Activated B cell treated with CpG ODN at 0.5 μM for 24 hours (primary cell): ENCODE results near the gene CXCL5. TPM values are rescaled to one million over a fixed set of nuclear protein-coding genes. Genes with fewer than 3 reads are reported as not detected.

Source experiments
- ATAC-seq: fragments of 200-7000 bp; cut with Tn5 transposase; one replicate; pipeline ENCODE4 v1.10.0; 2021; ENCODE audit warnings: low read depth, mild to moderate bottlenecking, moderate library complexity
- CTCF ChIA-PET: fragments of 350-600 bp; sonication (Branson Sonifier 250); formaldehyde crosslinking; loops from one replicate; lab custom pipeline; 2021; ENCODE audit warnings: antibody characterized with exemption; lab: Charles Lee
- POLR2A ChIA-PET: fragments of 350-600 bp; sonication (Branson Sonifier 250); formaldehyde crosslinking; loops from one replicate; lab custom pipeline; 2021; ENCODE audit warnings: antibody characterized with exemption; lab: Charles Lee
- DNase-seq: peaks from one replicate; pipeline ENCODE4 v3.0.0; 2022
- H3K27ac Mint-ChIP-seq: one replicate; pipeline ENCODE4 v1.8.0; 2020; ENCODE audit warnings: mixed read lengths
- H3K27me3 Mint-ChIP-seq: one replicate; pipeline ENCODE4 v1.8.0; 2021; ENCODE audit warnings: mixed read lengths
- H3K36me3 Mint-ChIP-seq: one replicate; pipeline ENCODE4 v1.8.0; 2021; ENCODE audit warnings: low read depth, mixed read lengths
- H3K4me1 Mint-ChIP-seq: one replicate; pipeline ENCODE4 v1.8.0; 2021; ENCODE audit warnings: mixed read lengths
- H3K4me3 Mint-ChIP-seq: one replicate; pipeline ENCODE4 v1.8.0; 2020; ENCODE audit warnings: mild to moderate bottlenecking, mixed read lengths
- H3K9me3 Mint-ChIP-seq: one replicate; pipeline ENCODE4 v1.8.0; 2020; ENCODE audit warnings: mixed read lengths
- intact Hi-C: fragments of 100-400 bp; cut with micrococcal nuclease; formaldehyde crosslinking; loops from one replicate; pipeline ENCODE4 v1.15.1; 2024
- total RNA-seq: library from RNA; stranded (reverse); gene quantifications from 2 replicates; pipeline ENCODE4 v1.2.3, GENCODE V29; 2022
- TF ChIP-seq, protein P1 (sequence below): fragments of 200-600 bp; IDR thresholded peaks from one replicate; pipeline ENCODE4 v1.8.0; 2022; ENCODE audit warnings: antibody characterized with exemption, mild to moderate bottlenecking

Gene CXCL5
- total RNA-seq, 1 donor from 2014 or later: not detected

DNA sequence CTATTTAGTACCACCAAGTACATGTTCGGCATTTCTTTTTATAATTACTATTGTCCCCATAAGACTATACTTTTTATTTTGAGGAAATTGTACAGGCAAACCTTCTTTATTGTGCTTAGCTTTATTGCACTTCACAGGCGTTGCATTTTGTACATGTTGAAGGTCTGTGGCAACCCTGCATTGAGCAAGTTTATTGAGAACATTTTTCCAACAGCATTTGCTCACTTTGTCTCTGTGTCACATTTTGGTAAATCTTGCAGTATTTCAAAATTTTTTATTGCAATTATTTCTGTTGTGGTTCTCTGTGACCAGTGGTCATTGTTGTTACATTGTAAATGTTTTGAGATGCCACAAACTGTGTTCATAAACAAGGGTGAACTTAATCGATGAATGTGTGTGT, 10.8 kb upstream of the CXCL5 start:
- ChIA-PET CTCF (no interaction called here), POLR2A (no interaction called here)
- intact Hi-C loops: no loop called here

DNA sequence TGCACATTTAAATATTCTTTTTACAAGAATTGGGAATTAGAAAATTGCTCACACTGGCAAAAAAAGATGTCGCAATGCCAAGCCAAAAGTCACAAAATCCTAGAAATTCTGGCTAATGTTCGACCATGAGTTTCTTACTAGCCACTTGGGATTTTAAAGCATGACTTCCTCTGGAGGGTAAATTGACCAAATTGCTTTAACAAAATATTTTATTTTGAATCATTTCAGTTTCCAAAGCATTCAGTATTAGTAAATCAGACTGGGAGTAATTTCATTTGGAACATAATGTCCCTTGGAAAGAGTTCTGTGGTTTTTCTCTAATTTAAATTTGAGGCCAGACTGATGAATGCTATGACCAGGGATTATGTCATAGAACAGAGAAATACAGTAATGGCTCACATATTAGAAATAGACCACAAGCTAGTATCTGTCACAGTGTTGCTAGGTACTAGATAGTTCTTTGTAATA, 7.6 kb upstream of the CXCL5 start:
- ChIA-PET CTCF (no interaction called here), POLR2A (no interaction called here)
- Mint-ChIP-seq H3K4me3 (no peak overlapping the region), H3K27ac (no peak overlapping the region), H3K4me1 (no peaks in the 10 kb centered on the region), H3K27me3 (no peaks in the 10 kb centered on the region), H3K36me3 (no peaks in the 10 kb centered on the region), H3K9me3 (no peaks in the 10 kb centered on the region)
- DNase-seq (no peak), ATAC-seq (no peak)
- intact Hi-C loops: no loop called here
- TF ChIP-seq, protein P1, sequence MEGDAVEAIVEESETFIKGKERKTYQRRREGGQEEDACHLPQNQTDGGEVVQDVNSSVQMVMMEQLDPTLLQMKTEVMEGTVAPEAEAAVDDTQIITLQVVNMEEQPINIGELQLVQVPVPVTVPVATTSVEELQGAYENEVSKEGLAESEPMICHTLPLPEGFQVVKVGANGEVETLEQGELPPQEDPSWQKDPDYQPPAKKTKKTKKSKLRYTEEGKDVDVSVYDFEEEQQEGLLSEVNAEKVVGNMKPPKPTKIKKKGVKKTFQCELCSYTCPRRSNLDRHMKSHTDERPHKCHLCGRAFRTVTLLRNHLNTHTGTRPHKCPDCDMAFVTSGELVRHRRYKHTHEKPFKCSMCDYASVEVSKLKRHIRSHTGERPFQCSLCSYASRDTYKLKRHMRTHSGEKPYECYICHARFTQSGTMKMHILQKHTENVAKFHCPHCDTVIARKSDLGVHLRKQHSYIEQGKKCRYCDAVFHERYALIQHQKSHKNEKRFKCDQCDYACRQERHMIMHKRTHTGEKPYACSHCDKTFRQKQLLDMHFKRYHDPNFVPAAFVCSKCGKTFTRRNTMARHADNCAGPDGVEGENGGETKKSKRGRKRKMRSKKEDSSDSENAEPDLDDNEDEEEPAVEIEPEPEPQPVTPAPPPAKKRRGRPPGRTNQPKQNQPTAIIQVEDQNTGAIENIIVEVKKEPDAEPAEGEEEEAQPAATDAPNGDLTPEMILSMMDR: no peak

More for the DNA sequence above, 10.8 kb upstream of the CXCL5 start:
- no peaks in the 10 kb centered on the region for H3K36me3 Mint-ChIP-seq
- no peak overlapping the region for H3K27ac Mint-ChIP-seq
- H3K4me3 Mint-ChIP-seq: no peak overlapping the region
- ATAC-seq (no peak), DNase-seq (no peak)
- TF ChIP-seq, protein P1: no peak
- no peaks in the 10 kb centered on the region for H3K27me3 Mint-ChIP-seq
- no peaks in the 10 kb centered on the region for H3K9me3 Mint-ChIP-seq
- H3K4me1 Mint-ChIP-seq: no peaks in the 10 kb centered on the region

DNA sequence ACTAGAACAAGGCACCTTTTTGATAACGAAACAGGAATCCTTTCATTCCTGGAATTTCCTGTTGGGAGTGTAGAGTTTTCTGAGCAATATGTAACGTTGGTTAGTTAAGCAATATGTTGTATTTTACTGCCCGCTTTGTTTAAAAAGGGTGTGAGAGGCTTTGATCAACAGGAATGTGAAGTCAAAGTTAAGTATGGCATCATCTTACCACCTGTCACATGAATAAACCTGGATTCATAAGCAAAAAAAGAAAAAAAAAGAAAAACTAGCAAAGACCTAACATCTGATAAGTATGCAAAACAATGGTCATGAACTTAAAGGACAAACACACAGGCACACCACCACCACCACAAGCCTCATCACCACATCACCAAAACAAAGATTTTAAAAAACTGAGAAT, 7.1 kb upstream of the CXCL5 start:
- intact Hi-C loops: no loop called here
- Mint-ChIP-seq H3K27me3 (no peaks in the 10 kb centered on the region), H3K9me3 (no peaks in the 10 kb centered on the region), H3K4me1 (no peaks in the 10 kb centered on the region), H3K4me3 (no peak overlapping the region), H3K27ac (no peak overlapping the region), H3K36me3 (no peaks in the 10 kb centered on the region)
- DNase-seq: no peak
- TF ChIP-seq, protein P1: no peak
- CTCF ChIA-PET: no interaction called here
- no peak for ATAC-seq
- POLR2A ChIA-PET: no interaction called here

DNA sequence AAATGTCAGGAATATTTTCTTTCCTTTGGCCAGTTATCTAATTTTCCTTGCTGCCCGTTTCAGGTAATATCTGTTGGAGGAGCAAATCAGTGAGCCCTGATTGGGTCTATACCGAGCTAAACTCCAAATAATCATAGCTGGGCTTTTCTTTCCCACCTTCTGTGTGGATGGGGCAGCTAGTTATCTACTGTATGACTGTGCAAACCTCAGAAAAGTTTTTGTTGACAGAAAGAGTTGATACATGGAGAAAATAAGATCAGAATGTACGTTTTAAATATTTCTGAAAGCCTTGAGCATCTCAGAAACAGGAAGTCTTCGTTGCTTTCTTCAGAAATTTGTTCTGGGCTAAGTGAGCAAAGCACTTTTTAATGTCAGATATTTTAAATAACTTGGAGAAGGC, 6.2 kb upstream of the CXCL5 start:
- Mint-ChIP-seq H3K36me3 (no peaks in the 10 kb centered on the region), H3K4me1 (no peaks in the 10 kb centered on the region), H3K9me3 (no peaks in the 10 kb centered on the region), H3K4me3 (no peak overlapping the region), H3K27me3 (peaks cover 3% of the 10 kb centered on the region), H3K27ac (no peak overlapping the region)
- ChIA-PET POLR2A (no interaction called here), CTCF (no interaction called here)
- TF ChIP-seq, protein P1: no peak
- DNase-seq (no peak), ATAC-seq (no peak)
- intact Hi-C loops: no loop called here

DNA sequence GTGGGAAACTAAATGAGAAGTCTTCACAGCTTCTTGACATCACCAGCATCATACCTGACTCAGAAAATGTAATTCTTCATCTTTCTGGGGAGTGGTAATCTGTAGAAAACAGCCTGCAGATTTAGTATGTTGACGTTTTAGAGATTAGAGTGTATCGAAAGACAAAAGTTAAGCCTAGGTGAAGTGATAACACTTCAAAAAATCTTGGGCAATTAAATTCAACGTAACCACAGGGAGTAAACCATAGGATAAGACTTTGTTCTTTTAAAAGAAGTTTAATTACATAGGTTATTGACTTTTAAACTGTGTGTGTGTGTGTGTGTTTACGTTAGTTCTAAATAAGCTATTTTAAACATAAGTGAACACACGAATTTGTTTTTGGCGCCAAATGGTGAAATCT, 1.8 kb upstream of the CXCL5 start:
- ChIA-PET POLR2A (no interaction called here), CTCF (no interaction called here)
- Mint-ChIP-seq H3K4me3 (no peak overlapping the region), H3K36me3 (no peaks in the 10 kb centered on the region), H3K4me1 (no peaks in the 10 kb centered on the region), H3K27me3 (peaks cover 20% of the 10 kb centered on the region), H3K27ac (no peak overlapping the region), H3K9me3 (no peaks in the 10 kb centered on the region)
- ATAC-seq: no peak
- TF ChIP-seq, protein P1: no peak
- DNase-seq: no peak
- intact Hi-C loops: no loop called here
